Measurements from ENCODE around the gene VCP. TPM values are rescaled to one million over a fixed set of nuclear protein-coding genes. Genes with fewer than 3 reads are reported as not detected.

VCP gene
- total and polyA plus RNA-seq, 9 of the 15 experiments (the other 6 are each of a cell fraction or from before 2014, with no cell fraction given): 7.1 to 257 (median 199) TPM

DNA sequence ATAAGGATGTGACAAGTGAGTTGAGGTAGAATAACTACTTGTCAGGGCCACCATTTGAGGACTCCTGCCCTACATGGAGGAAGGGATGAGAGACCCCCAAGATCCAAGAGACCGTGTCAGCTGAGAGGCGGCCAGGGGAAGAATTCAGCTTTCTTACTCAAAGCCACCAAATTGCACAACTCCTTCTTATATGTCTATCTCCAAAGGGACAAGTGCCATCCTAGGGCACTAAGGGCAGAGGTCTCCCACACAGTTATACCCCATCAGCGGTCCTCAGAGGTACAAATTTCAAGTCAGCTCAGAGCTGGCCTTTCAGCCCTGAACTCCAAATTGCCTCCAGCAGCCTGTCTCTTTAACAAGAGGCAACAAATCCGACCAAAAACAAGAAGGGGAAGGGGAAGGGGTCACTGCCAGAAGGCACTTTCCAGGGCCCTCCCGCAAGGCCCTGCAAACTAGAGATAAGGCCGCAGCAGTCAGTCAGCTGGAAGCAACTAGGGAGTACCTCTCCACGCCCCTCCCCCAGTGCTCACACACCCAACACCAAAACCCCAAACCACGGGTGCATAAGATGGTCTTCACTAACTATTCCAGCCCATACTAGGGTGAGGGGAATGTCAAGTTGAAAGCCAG lies 36.6 kb upstream of the VCP start (continued):
- TF ChIP-seq E4F1 (CRISPR knock-in tag; IDR thresholded peaks at IDR 0.05; ENCODE audit: borderline replicate concordance): no peak
- TF ChIP-seq RB1 (IDR thresholded peaks at IDR 0.05; ENCODE audit: low read depth): peak; percentile 34; the same call in 1 of the 2 replicates
- no peak for TF ChIP-seq ZNF23 (CRISPR knock-in tag; IDR thresholded peaks at IDR 0.05)
- TF ChIP-seq TCF3 (CRISPR knock-in tag; IDR thresholded peaks at IDR 0.05): peak; percentile 97
- TF ChIP-seq RUNX1 (IDR thresholded peaks at IDR 0.05; ENCODE audit: low read depth): 0 out of 2 replicates have a peak, but pooled peaks have one; percentile 22
- TF ChIP-seq MEIS2 (IDR thresholded peaks at IDR 0.05; ENCODE audit: partially characterized antibody): peak; percentile 71
- peak in 1 of 2 experiments; percentile 84; a peak in 2 of 4 replicates for TF ChIP-seq ZMIZ1 (IDR thresholded peaks at IDR 0.05; ENCODE audit: low read depth in 2 of 2, low read length in 2 of 2)
- peak; percentile 28; the same call in 1 of the 2 replicates for TF ChIP-seq NKRF (IDR thresholded peaks at IDR 0.05; ENCODE audit: borderline replicate concordance)
- TF ChIP-seq NBN (IDR thresholded peaks at IDR 0.05; ENCODE audit: low read depth): peak; percentile 85
- peak; percentile 84 for TF ChIP-seq CEBPB (tag; IDR thresholded peaks at IDR 0.05)
- no peak for TF ChIP-seq CBX2 (IDR thresholded peaks at IDR 0.05; ENCODE audit: insufficient read depth, low read length, poor library complexity, severe bottlenecking)
- no peak for TF ChIP-seq YBX1 (IDR thresholded peaks at IDR 0.05)
- peak; percentile 50 for TF ChIP-seq CCNT2 (IDR thresholded peaks at IDR 0.05; ENCODE audit: borderline replicate concordance, extremely low read depth, insufficient read length, low read depth, low read length)
- peak in 1 of 2 experiments; percentile 87; a peak in 3 of 4 replicates for TF ChIP-seq RCOR1 (IDR thresholded peaks at IDR 0.05; ENCODE audit: borderline replicate concordance in 1 of 2, low read depth in 2 of 2, low read length in 2 of 2)
- peak; percentile 97 for TF ChIP-seq RNF2 (IDR thresholded peaks at IDR 0.05)
- no peak for TF ChIP-seq BMI1 (IDR thresholded peaks at IDR 0.05; ENCODE audit: low read length)
- no peak for TF ChIP-seq NR2C2 (CRISPR knock-in tag; IDR thresholded peaks at IDR 0.05)
- peak; percentile 78 for TF ChIP-seq NR2C2 (tag; IDR thresholded peaks at IDR 0.05)
- no peak for TF ChIP-seq BACH1 (tag; IDR thresholded peaks at IDR 0.05)
- TF ChIP-seq JUND (IDR thresholded peaks at IDR 0.05; ENCODE audit: borderline replicate concordance, low read depth, low read length): peak; percentile 73
- peak; percentile 49; the same call in 1 of the 3 replicates for TF ChIP-seq JUND (tag; IDR thresholded peaks at IDR 0.05; ENCODE audit: borderline replicate concordance, low read depth, low read length)

Data from K562 (cell line).